Hepatocyte (in vitro differentiated cells): ENCODE data around the gene RPL35A. TPM values are rescaled to one million over a fixed set of nuclear protein-coding genes. Genes with fewer than 3 reads are reported as not detected.

Source experiments
- DNase-seq: peaks from one replicate; pipeline ENCODE4 v3.0.0-alpha.2; 2016; ENCODE audit warnings: low spot score
- H2AFZ ChIP-seq: fragments of 200-600 bp; sonication (generic); 2 replicates; pipeline ENCODE4 v1.6.0; 2016; ENCODE audit warnings: antibody characterized with exemption, mild to moderate bottlenecking
- H3K27ac ChIP-seq: fragments of 200-600 bp; sonication (generic); 2 replicates; pipeline ENCODE4 v1.5.1; 2016; ENCODE audit warnings: mild to moderate bottlenecking
- H3K27me3 ChIP-seq: fragments of 200-600 bp; sonication (generic); 2 replicates; pipeline ENCODE4 v1.6.1; 2016
- H3K36me3 ChIP-seq: fragments of 200-600 bp; sonication (generic); replicated peaks from 2 replicates; pipeline ENCODE4 v1.5.1; 2016; ENCODE audit warnings: low read depth; ENCODE audit not compliant: insufficient read depth
- H3K4me1 ChIP-seq: fragments of 200-600 bp; sonication (generic); 2 replicates; pipeline ENCODE4 v1.5.1; 2016; ENCODE audit warnings: mild to moderate bottlenecking, moderate library complexity; ENCODE audit not compliant: insufficient read depth
- H3K4me2 ChIP-seq: fragments of 200-600 bp; sonication (generic); 2 replicates; pipeline ENCODE4 v1.6.0; 2016
- H3K4me3 ChIP-seq: fragments of 200-600 bp; sonication (generic); 2 replicates; pipeline ENCODE4 v1.5.1; 2016; ENCODE audit warnings: mild to moderate bottlenecking
- H3K79me2 ChIP-seq: fragments of 200-600 bp; sonication (generic); 2 replicates; pipeline ENCODE4 v1.6.0; 2017; ENCODE audit warnings: mild to moderate bottlenecking
- H3K9me2 ChIP-seq: fragments of 200-600 bp; sonication (generic); replicated peaks from 2 replicates; pipeline ENCODE4 v1.6.0; 2017; ENCODE audit warnings: mild to moderate bottlenecking; ENCODE audit not compliant: insufficient read depth
- H3K9me3 ChIP-seq: fragments of 200-600 bp; sonication (generic); 2 replicates; pipeline ENCODE4 v1.5.1; 2016; ENCODE audit warnings: low read depth, mild to moderate bottlenecking
- H4K20me1 ChIP-seq: fragments of 200-600 bp; sonication (generic); 2 replicates; pipeline ENCODE4 v1.6.0; 2016; ENCODE audit warnings: mild to moderate bottlenecking; ENCODE audit not compliant: insufficient read depth, poor library complexity, severe bottlenecking
- EZH2 ChIP-seq: fragments of 200-600 bp; sonication (generic); IDR thresholded peaks from 2 replicates; pipeline ENCODE4 v1.6.1; 2016; ENCODE audit warnings: antibody characterized with exemption, mild to moderate bottlenecking, borderline replicate concordance
- EZH2phosphoT487 ChIP-seq: fragments of 200-600 bp; sonication (generic); IDR thresholded peaks from one replicate; pipeline ENCODE4 v1.6.1; 2018; ENCODE audit warnings: antibody characterized with exemption, mild to moderate bottlenecking, low read depth, moderate library complexity; ENCODE audit not compliant: unreplicated experiment, severe bottlenecking
- WGBS: methylation state at CpG from one replicate; pipeline ENCODE4 v1.1.6; 2016; ENCODE audit warnings: low lambda C conversion rate; ENCODE audit errors: missing lambda C conversion rate; 5-methylcytosine and 5-hydroxymethylcytosine counted together
- polyA plus RNA-seq: library from polyadenylated mRNA; unstranded; fragments of >200 nt; fragmentation: Nextera tagmentation; extraction: Ambion mirVana; gene quantifications from 2 replicates; pipeline ENCODE4 v1.2.1, GENCODE V29; 2016
- total RNA-seq: library from RNA; depleted of rRNA; stranded (reverse); fragments of >200 nt; gene quantifications from 2 replicates; pipeline ENCODE4 v1.2.3, GENCODE V29; 2014
- TF ChIP-seq, protein P1 (sequence below): fragments of 200-600 bp; sonication (generic); IDR thresholded peaks from 2 replicates; pipeline ENCODE4 v1.5.1; 2016; ENCODE audit warnings: antibody characterized with exemption, mild to moderate bottlenecking; ENCODE audit not compliant: poor library complexity

The RPL35A gene
- total and polyA plus RNA-seq, 2 experiments from 2014 or later, result 715 to 743 TPM

DNA sequence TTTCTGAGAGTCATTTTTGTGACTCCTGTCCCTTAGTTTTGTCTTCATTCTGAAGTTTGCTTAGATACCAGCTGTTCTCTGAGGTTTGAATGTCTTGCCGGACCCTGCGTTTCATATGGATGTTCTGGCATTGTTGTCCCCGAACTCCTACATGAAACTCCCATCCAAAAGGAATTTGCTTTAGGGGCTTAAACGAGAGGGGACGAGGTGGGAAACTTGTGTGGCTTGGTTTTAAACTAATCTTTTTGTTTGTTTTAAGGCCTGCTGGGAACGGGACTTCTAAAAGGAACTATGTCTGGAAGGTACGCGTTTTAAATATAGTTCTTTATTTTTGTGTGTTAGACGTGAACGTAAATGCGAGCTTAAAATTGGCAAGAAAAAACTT, 679 bp downstream of the RPL35A start:
- Histone ChIP-seq H3K27me3 (no peaks in the 10 kb centered on the region), H3K4me3 (peak overlapping the region; percentile 91), H3K4me1 (peaks cover 27% of the 10 kb centered on the region), H3K9me3 (no peaks in the 10 kb centered on the region), H3K9me2 (no peaks in the 10 kb centered on the region), H3K27ac (peak overlapping the region; percentile 82), H2AFZ (peak overlapping the region; percentile 29), H3K79me2 (peaks cover 43% of the 10 kb centered on the region), H4K20me1 (peaks cover 47% of the 10 kb centered on the region), H3K36me3 (peaks cover 6% of the 10 kb centered on the region), H3K4me2 (peak overlapping the region; percentile 94)
- TF ChIP-seq, protein P1, sequence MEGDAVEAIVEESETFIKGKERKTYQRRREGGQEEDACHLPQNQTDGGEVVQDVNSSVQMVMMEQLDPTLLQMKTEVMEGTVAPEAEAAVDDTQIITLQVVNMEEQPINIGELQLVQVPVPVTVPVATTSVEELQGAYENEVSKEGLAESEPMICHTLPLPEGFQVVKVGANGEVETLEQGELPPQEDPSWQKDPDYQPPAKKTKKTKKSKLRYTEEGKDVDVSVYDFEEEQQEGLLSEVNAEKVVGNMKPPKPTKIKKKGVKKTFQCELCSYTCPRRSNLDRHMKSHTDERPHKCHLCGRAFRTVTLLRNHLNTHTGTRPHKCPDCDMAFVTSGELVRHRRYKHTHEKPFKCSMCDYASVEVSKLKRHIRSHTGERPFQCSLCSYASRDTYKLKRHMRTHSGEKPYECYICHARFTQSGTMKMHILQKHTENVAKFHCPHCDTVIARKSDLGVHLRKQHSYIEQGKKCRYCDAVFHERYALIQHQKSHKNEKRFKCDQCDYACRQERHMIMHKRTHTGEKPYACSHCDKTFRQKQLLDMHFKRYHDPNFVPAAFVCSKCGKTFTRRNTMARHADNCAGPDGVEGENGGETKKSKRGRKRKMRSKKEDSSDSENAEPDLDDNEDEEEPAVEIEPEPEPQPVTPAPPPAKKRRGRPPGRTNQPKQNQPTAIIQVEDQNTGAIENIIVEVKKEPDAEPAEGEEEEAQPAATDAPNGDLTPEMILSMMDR, result no peak
- TF ChIP-seq EZH2phosphoT487 (no peak), EZH2 (no peak)
- 0% methylated on average over 11 of the region's 11 CpGs for WGBS
- DNase-seq, result no peak

- DNase-seq, result no peak
- Histone ChIP-seq H3K4me2 (peak overlapping the region; percentile 94), H3K9me3 (no peaks in the 10 kb centered on the region), H3K36me3 (peaks cover 6% of the 10 kb centered on the region), H3K4me3 (peak overlapping the region; percentile 91), H3K79me2 (peaks cover 43% of the 10 kb centered on the region), H4K20me1 (peaks cover 47% of the 10 kb centered on the region), H3K9me2 (no peaks in the 10 kb centered on the region), H2AFZ (no peak overlapping the region), H3K4me1 (peaks cover 27% of the 10 kb centered on the region), H3K27me3 (no peaks in the 10 kb centered on the region), H3K27ac (peak overlapping the region; percentile 82)
- TF ChIP-seq EZH2, result no peak
- no peak for TF ChIP-seq EZH2phosphoT487
- TF ChIP-seq, protein P1, result no peak
- WGBS, result 81% methylated on average over 21 of the region's 21 CpGs
Measured at GRCh38 chr3:197951392-197951990, 1.5 kb downstream of the RPL35A start.

DNA sequence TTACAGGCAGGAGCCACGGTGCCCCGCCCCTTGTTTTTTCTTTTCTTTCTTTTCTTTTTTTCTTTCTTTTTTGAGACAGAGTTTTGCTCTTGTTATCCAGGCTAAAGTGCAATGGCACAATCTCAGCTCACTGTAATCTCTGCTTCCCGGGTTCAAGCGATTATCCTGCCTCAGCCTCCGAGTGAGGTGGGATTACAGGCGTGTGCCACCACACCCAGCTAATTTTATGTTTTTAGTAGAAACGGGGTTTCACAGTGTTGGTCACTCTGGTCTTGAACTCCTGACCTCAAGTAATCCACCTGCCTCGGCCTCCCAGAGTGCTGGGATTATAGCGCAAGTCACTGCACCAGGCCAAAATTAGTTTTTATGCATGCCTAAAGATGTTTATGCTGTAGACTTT, 2.5 kb downstream of the RPL35A start:
- Histone ChIP-seq H3K9me2 (no peaks in the 10 kb centered on the region), H3K79me2 (peaks cover 43% of the 10 kb centered on the region), H3K27me3 (no peaks in the 10 kb centered on the region), H3K4me3 (no peak overlapping the region), H3K27ac (peak overlapping the region; percentile 17), H3K9me3 (no peaks in the 10 kb centered on the region), H3K4me2 (peak overlapping the region; percentile 94), H3K4me1 (peaks cover 27% of the 10 kb centered on the region), H4K20me1 (peaks cover 47% of the 10 kb centered on the region), H3K36me3 (peaks cover 6% of the 10 kb centered on the region), H2AFZ (no peak overlapping the region)
- TF ChIP-seq EZH2, result no peak
- no peak for TF ChIP-seq EZH2phosphoT487
- TF ChIP-seq, protein P1, result no peak
- WGBS, result 89% methylated on average over 9 of the region's 9 CpGs
- DNase-seq, result no peak
